Measurements from ENCODE around the gene RAB5IF. TPM values are rescaled to one million over a fixed set of nuclear protein-coding genes. Genes with fewer than 3 reads are reported as not detected.
"Not testable (repeated sequence)": the region's sequence is repeated elsewhere in the genome, so short reads cannot be mapped to it uniquely, and the experiment has no call there.

RAB5IF gene
- total RNA-seq (94.8 TPM), polyA plus RNA-seq (103 TPM)
- long read RNA-seq, donor 1, transcript RAB5IF-202 (4 exons, 1,114 nt) = major isoform, 5 of 5 reads
- long read RNA-seq, donor 1, partial matches to known transcripts = 0 of 5 reads
- long read RNA-seq, donor 1, other reads (novel, unspliced or antisense) = 0 of 5 reads
- long read RNA-seq, donor 2, transcript RAB5IF-204 (5 exons, 1,170 nt) = minor isoform, 5 of 109 reads
- long read RNA-seq, donor 2, transcript RAB5IF-202 (4 exons, 1,114 nt) = major isoform, 86 of 109 reads
- long read RNA-seq, donor 2, partial matches to known transcripts = 8 of 109 reads
- long read RNA-seq, donor 2, other reads (novel, unspliced or antisense) = 5 of 109 reads
- long read RNA-seq, donor 3, transcript RAB5IF-202 (4 exons, 1,114 nt) = major isoform, 94 of 131 reads
- long read RNA-seq, donor 3, transcript RAB5IF-201 (3 exons, 896 nt) = minor isoform, 6 of 131 reads
- long read RNA-seq, donor 3, partial matches to known transcripts = 26 of 131 reads
- long read RNA-seq, donor 3, other reads (novel, unspliced or antisense) = 0 of 131 reads
- long read RNA-seq, donor 4, transcript RAB5IF-202 (4 exons, 1,114 nt) = major isoform, 28 of 38 reads
- long read RNA-seq, donor 4, partial matches to known transcripts = 5 of 38 reads
- long read RNA-seq, donor 4, other reads (novel, unspliced or antisense) = 0 of 38 reads
- long read RNA-seq, donor 5, transcript RAB5IF-202 (4 exons, 1,114 nt) = major isoform, 89 of 105 reads
- long read RNA-seq, donor 5, partial matches to known transcripts = 5 of 105 reads
- long read RNA-seq, donor 5, other reads (novel, unspliced or antisense) = 0 of 105 reads
- long read RNA-seq, donor 6, transcript RAB5IF-202 (4 exons, 1,114 nt) = major isoform, 53 of 60 reads
- long read RNA-seq, donor 6, transcript RAB5IF-201 (3 exons, 896 nt) = minor isoform, 5 of 60 reads
- long read RNA-seq, donor 6, partial matches to known transcripts = 0 of 60 reads
- long read RNA-seq, donor 6, other reads (novel, unspliced or antisense) = 0 of 60 reads
- long read RNA-seq, donor 7, transcript RAB5IF-202 (4 exons, 1,114 nt) = major isoform, 43 of 81 reads
- long read RNA-seq, donor 7, partial matches to known transcripts = 33 of 81 reads
- long read RNA-seq, donor 7, other reads (novel, unspliced or antisense) = 0 of 81 reads
- long read RNA-seq, donor 8, transcript RAB5IF-202 (4 exons, 1,114 nt) = major isoform, 27 of 47 reads
- long read RNA-seq, donor 8, partial matches to known transcripts = 18 of 47 reads
- long read RNA-seq, donor 8, other reads (novel, unspliced or antisense) = 0 of 47 reads
- long read RNA-seq, donor 9, transcript RAB5IF-202 (4 exons, 1,114 nt) = major isoform, 38 of 39 reads
- long read RNA-seq, donor 9, partial matches to known transcripts = 0 of 39 reads
- long read RNA-seq, donor 9, other reads (novel, unspliced or antisense) = 0 of 39 reads
- long read RNA-seq, donor 10, transcript RAB5IF-202 (4 exons, 1,114 nt) = major isoform, 38 of 43 reads
- long read RNA-seq, donor 10, partial matches to known transcripts = 0 of 43 reads
- long read RNA-seq, donor 10, other reads (novel, unspliced or antisense) = 0 of 43 reads

GRCh38 chr20:36605399-36606157 lies at the start of gene RAB5IF:
Gene RAB5IF (plus strand): TSS chr20:36605779. CDS start chr20:36605952, 173 bp downstream.
- DNase-seq (ENCODE audit: low read depth in 6 of 9, low spot score in 9 of 9) = peak; percentile 97 to 100 (median 99)
- Histone ChIP-seq H3K27me3 (ENCODE audit: control insufficient read depth in 2 of 2, insufficient read depth in 1 of 2, low read length in 1 of 2) (no peaks in the 10 kb centered on the region), H3K27ac (ENCODE audit: low read depth in 1 of 2, low read length in 1 of 2) (peak within 1 kb of the TSS; percentile 81 to 85), H3K4me1 (ENCODE audit: control insufficient read depth in 2 of 2, insufficient read depth in 2 of 2, low read length in 2 of 2) (peaks cover 6 to 26% of the 10 kb centered on the region in 2 donors), H3K9me3 (ENCODE audit: control insufficient read depth in 2 of 2, insufficient read depth in 1 of 2, low read length in 1 of 2) (no peaks in the 10 kb centered on the region), H3K36me3 (ENCODE audit: control insufficient read depth in 2 of 2, insufficient read depth in 2 of 2, low read length in 1 of 2) (peaks cover 26 to 28% of the 10 kb centered on the region in 2 donors), H3K4me3 (ENCODE audit: low read length in 2 of 2) (peak within 1 kb of the TSS; percentile 70 to 89)
- under 1% methylated on average over 90 of the region's 90 CpGs for WGBS

- DNase-seq (ENCODE audit: low read depth in 6 of 9, low spot score in 9 of 9) = no peak
- Histone ChIP-seq H3K36me3 (ENCODE audit: control insufficient read depth in 2 of 2, insufficient read depth in 2 of 2, low read length in 1 of 2) (peaks cover 0 to 2% of the 10 kb centered on the region in 2 donors), H3K9me3 (ENCODE audit: control insufficient read depth in 2 of 2, insufficient read depth in 1 of 2, low read length in 1 of 2) (peaks cover 1 to 15% of the 10 kb centered on the region in 2 donors), H3K27me3 (ENCODE audit: control insufficient read depth in 2 of 2, insufficient read depth in 1 of 2, low read length in 1 of 2) (no peaks in the 10 kb centered on the region), H3K4me1 (ENCODE audit: control insufficient read depth in 2 of 2, insufficient read depth in 2 of 2, low read length in 2 of 2) (no peaks in the 10 kb centered on the region), H3K4me3 (ENCODE audit: low read length in 2 of 2) (no peak overlapping the region), H3K27ac (ENCODE audit: low read depth in 1 of 2, low read length in 1 of 2) (no peak overlapping the region)
- WGBS = 97% methylated on average over 2 of the region's 2 CpGs
Measured at GRCh38 chr20:36562724-36563123, 42.9 kb upstream of the RAB5IF start.

GRCh38 chr20:36563374-36563773 lies 42.2 kb upstream of the RAB5IF start:
- no peak for DNase-seq (ENCODE audit: low read depth in 6 of 9, low spot score in 9 of 9)
- Histone ChIP-seq H3K27ac (ENCODE audit: low read depth in 1 of 2, low read length in 1 of 2) (no peak overlapping the region), H3K36me3 (ENCODE audit: control insufficient read depth in 2 of 2, insufficient read depth in 2 of 2, low read length in 1 of 2) (peaks cover 0 to 2% of the 10 kb centered on the region in 2 donors), H3K4me3 (ENCODE audit: low read length in 2 of 2) (no peak overlapping the region), H3K9me3 (ENCODE audit: control insufficient read depth in 2 of 2, insufficient read depth in 1 of 2, low read length in 1 of 2) (peaks cover 1 to 15% of the 10 kb centered on the region in 2 donors), H3K4me1 (ENCODE audit: control insufficient read depth in 2 of 2, insufficient read depth in 2 of 2, low read length in 2 of 2) (no peaks in the 10 kb centered on the region), H3K27me3 (ENCODE audit: control insufficient read depth in 2 of 2, insufficient read depth in 1 of 2, low read length in 1 of 2) (no peaks in the 10 kb centered on the region)
- 95% methylated on average over 1 of the region's 1 CpG for WGBS

- 97% methylated on average over 13 of the region's 13 CpGs for WGBS
- H3K27me3 ChIP-seq (ENCODE audit: control insufficient read depth in 2 of 2, insufficient read depth in 1 of 2, low read length in 1 of 2); H3K4me1 ChIP-seq (ENCODE audit: control insufficient read depth in 2 of 2, insufficient read depth in 2 of 2, low read length in 2 of 2): not testable (repeated sequence)
Measured at GRCh38 chr20:36564078-36564725, 41.4 kb upstream of the RAB5IF start.

GRCh38 chr20:36564726-36565121 lies 40.9 kb upstream of the RAB5IF start:
- not testable (repeated sequence) for H3K36me3 ChIP-seq (ENCODE audit: control insufficient read depth in 2 of 2, insufficient read depth in 2 of 2, low read length in 1 of 2); H3K4me3 ChIP-seq (ENCODE audit: low read length in 2 of 2); DNase-seq (ENCODE audit: low read depth in 6 of 9, low spot score in 9 of 9); H3K27ac ChIP-seq (ENCODE audit: low read depth in 1 of 2, low read length in 1 of 2); H3K27me3 ChIP-seq (ENCODE audit: control insufficient read depth in 2 of 2, insufficient read depth in 1 of 2, low read length in 1 of 2); H3K4me1 ChIP-seq (ENCODE audit: control insufficient read depth in 2 of 2, insufficient read depth in 2 of 2, low read length in 2 of 2)
- 93% methylated on average over 6 of the region's 6 CpGs for WGBS
- H3K9me3 ChIP-seq (ENCODE audit: control insufficient read depth in 2 of 2, insufficient read depth in 1 of 2, low read length in 1 of 2) = peaks cover 1 to 15% of the 10 kb centered on the region in 2 donors

More at GRCh38 chr20:36564078-36564725, 41.4 kb upstream of the RAB5IF start:
- DNase-seq (ENCODE audit: low read depth in 6 of 9, low spot score in 9 of 9); H3K36me3 ChIP-seq (ENCODE audit: control insufficient read depth in 2 of 2, insufficient read depth in 2 of 2, low read length in 1 of 2); H3K27ac ChIP-seq (ENCODE audit: low read depth in 1 of 2, low read length in 1 of 2); H3K4me3 ChIP-seq (ENCODE audit: low read length in 2 of 2): not testable (repeated sequence)
- peaks cover 1 to 15% of the 10 kb centered on the region in 2 donors for H3K9me3 ChIP-seq (ENCODE audit: control insufficient read depth in 2 of 2, insufficient read depth in 1 of 2, low read length in 1 of 2)

- no peak overlapping the region for H3K4me3 ChIP-seq (ENCODE audit: low read length in 2 of 2)
- no peaks in the 10 kb centered on the region for H3K4me1 ChIP-seq (ENCODE audit: control insufficient read depth in 2 of 2, insufficient read depth in 2 of 2, low read length in 2 of 2)
- no peak overlapping the region for H3K27ac ChIP-seq (ENCODE audit: low read depth in 1 of 2, low read length in 1 of 2)
- WGBS = 100% methylated on average over 3 of the region's 3 CpGs
- no peak for DNase-seq (ENCODE audit: low read depth in 6 of 9, low spot score in 9 of 9)
- H3K9me3 ChIP-seq (ENCODE audit: control insufficient read depth in 2 of 2, insufficient read depth in 1 of 2, low read length in 1 of 2) = peaks cover 1 to 15% of the 10 kb centered on the region in 2 donors
- H3K27me3 ChIP-seq (ENCODE audit: control insufficient read depth in 2 of 2, insufficient read depth in 1 of 2, low read length in 1 of 2) = no peaks in the 10 kb centered on the region
- peaks cover 0 to 2% of the 10 kb centered on the region in 2 donors for H3K36me3 ChIP-seq (ENCODE audit: control insufficient read depth in 2 of 2, insufficient read depth in 2 of 2, low read length in 1 of 2)
Measured at GRCh38 chr20:36565520-36565919, 40.1 kb upstream of the RAB5IF start.

GRCh38 chr20:36569847-36570429 lies 35.6 kb upstream of the RAB5IF start:
- Histone ChIP-seq H3K4me1 (ENCODE audit: control insufficient read depth in 2 of 2, insufficient read depth in 2 of 2, low read length in 2 of 2) (peaks cover 8 to 20% of the 10 kb centered on the region in 2 donors), H3K36me3 (ENCODE audit: control insufficient read depth in 2 of 2, insufficient read depth in 2 of 2, low read length in 1 of 2) (peaks cover 0 to 2% of the 10 kb centered on the region in 2 donors), H3K27me3 (ENCODE audit: control insufficient read depth in 2 of 2, insufficient read depth in 1 of 2, low read length in 1 of 2) (no peaks in the 10 kb centered on the region), H3K9me3 (ENCODE audit: control insufficient read depth in 2 of 2, insufficient read depth in 1 of 2, low read length in 1 of 2) (peaks cover 1 to 12% of the 10 kb centered on the region in 2 donors), H3K4me3 (ENCODE audit: low read length in 2 of 2) (no peak overlapping the region), H3K27ac (ENCODE audit: low read depth in 1 of 2, low read length in 1 of 2) (no peak overlapping the region)
- WGBS = 95% methylated on average over 7 of the region's 7 CpGs
- DNase-seq (ENCODE audit: low read depth in 6 of 9, low spot score in 9 of 9) = no peak

Measured in thymus (tissue), 14 donors.